ENCODE data around the gene COQ4. TPM values are rescaled to one million over a fixed set of nuclear protein-coding genes. Genes with fewer than 3 reads are reported as not detected.
"Not testable (repeated sequence)": the region's sequence is repeated elsewhere in the genome, so short reads cannot be mapped to it uniquely, and the experiment has no call there.

COQ4 gene
- 10 to 100 TPM; 37.8 to 66.5 (median 51.1) TPM for total RNA-seq

- WGBS, 10 experiments = 0 to 8% (median 0%) methylated on average over 1 to 48 of the region's 83 CpGs; no CpG with 5 or more reads in 3 of the 10 experiments
- Histone ChIP-seq H3K27ac (peak within 1 kb of the TSS; percentile 98), H3K4me1 (replicated peaks in 1 of 2) (peaks cover 9 to 10% of the 10 kb centered on the region in 2 donors), H3K4me3 (peak within 1 kb of the TSS; percentile 48 to 88 (median 76))
- ATAC-seq (replicated peaks in 6 of 8) = peak; percentile 89 to 95 (median 92)
- in situ Hi-C loops (cut with MboI; ENCODE audit: low pct_unique_long_range_greater_than_20kb in 2 of 9, low sequenced_read_pairs in 9 of 9, unreplicated experiment in 9 of 9) = no loop called here
Observed at GRCh38 chr9:128322404-128323211, at the start of gene COQ4, which contains the start of gene TRUB2. COQ4 (plus strand) TSS chr9:128322839; CDS start chr9:128322859, 20 bp downstream. TRUB2 (minus strand) TSS chr9:128322447; CDS start chr9:128322408, 39 bp downstream.

GRCh38 chr9:128274245-128274644 is 48.4 kb upstream of the COQ4 start:
- Histone ChIP-seq H3K4me1 (replicated peaks in 1 of 2) (peaks cover 12 to 20% of the 10 kb centered on the region in 2 donors), H3K4me3 (peak overlapping the region in 3 of 5 donors; percentile 75 to 95 (median 86)), H3K27ac (no peak overlapping the region)
- ATAC-seq (replicated peaks in 6 of 8) = no peak
- in situ Hi-C loops (cut with MboI; ENCODE audit: low pct_unique_long_range_greater_than_20kb in 2 of 9, low sequenced_read_pairs in 9 of 9, unreplicated experiment in 9 of 9) = no loop called here
- 0 to 89% (median 40%) methylated on average over 1 to 6 of the region's 8 CpGs; no CpG with 5 or more reads in 2 of the 10 experiments for WGBS, 10 experiments

- 0 to 3% (median 0%) methylated on average over 1 to 5 of the region's 57 CpGs; no CpG with 5 or more reads in 5 of the 10 experiments for WGBS, 10 experiments
- peak within 1 kb of the TSS; percentile 75 to 95 (median 86) for H3K4me3 ChIP-seq
- in situ Hi-C loops (cut with MboI; ENCODE audit: low pct_unique_long_range_greater_than_20kb in 2 of 9, low sequenced_read_pairs in 9 of 9, unreplicated experiment in 9 of 9) = loop anchor here in 1 of 9 experiments (25.0 kb wide), 1 partner anchor 137 kb away; the partner anchor contains the start of gene CERCAM
- H3K27ac ChIP-seq = peak within 1 kb of the TSS; percentile 89 to 96
- H3K4me1 ChIP-seq (replicated peaks in 1 of 2) = peaks cover 12 to 20% of the 10 kb centered on the region in 2 donors
- peak; percentile 62 to 75 (median 66) for ATAC-seq (replicated peaks in 6 of 8)
Observed at GRCh38 chr9:128275198-128276007, 47.2 kb upstream of the COQ4 start, which contains the start of gene GOLGA2. GOLGA2 (minus strand) TSS chr9:128276007; CDS start chr9:128275976, 31 bp downstream.

- ATAC-seq (replicated peaks in 6 of 8) = peak; percentile 83 to 95 (median 92)
- in situ Hi-C loops (cut with MboI; ENCODE audit: low pct_unique_long_range_greater_than_20kb in 2 of 9, low sequenced_read_pairs in 9 of 9, unreplicated experiment in 9 of 9) = loop anchor here in 1 of 9 experiments (25.0 kb wide), 1 partner anchor 136 kb away; the partner anchor contains the start of gene CERCAM
- Histone ChIP-seq H3K4me3 (peak within 1 kb of the TSS; percentile 75 to 95 (median 86)), H3K4me1 (replicated peaks in 1 of 2) (peaks cover 12 to 20% of the 10 kb centered on the region in 2 donors), H3K27ac (peak within 1 kb of the TSS; percentile 89 to 96)
- 0% methylated on average over 1 to 8 of the region's 38 CpGs; no CpG with 5 or more reads in 7 of the 10 experiments for whole genome bisulfite sequencing, 10 experiments
Observed at GRCh38 chr9:128276008-128276573, 46.5 kb upstream of the COQ4 start, which contains the start of gene SWI5. SWI5 (plus strand) TSS chr9:128276276.

- peak overlapping the region; percentile 75 to 95 (median 86) for H3K4me3 ChIP-seq
- peak overlapping the region; percentile 5 to 64 for H3K27ac ChIP-seq
- in situ Hi-C loops (cut with MboI; ENCODE audit: low pct_unique_long_range_greater_than_20kb in 2 of 9, low sequenced_read_pairs in 9 of 9, unreplicated experiment in 9 of 9) = loop anchor here in 1 of 9 experiments (25.0 kb wide), 1 partner anchor 136 kb away; the partner anchor contains the start of gene CERCAM
- 0 to 27% (median 10%) methylated on average over 1 to 8 of the region's 23 CpGs; no CpG with 5 or more reads in 1 of the 10 experiments for WGBS, 10 experiments
- H3K4me1 ChIP-seq (replicated peaks in 1 of 2) = peaks cover 12 to 20% of the 10 kb centered on the region in 2 donors
- ATAC-seq (replicated peaks in 6 of 8) = peak; percentile 21 to 39 (median 30)
Observed at GRCh38 chr9:128276574-128277270, 45.9 kb upstream of the COQ4 start.

- ATAC-seq (replicated peaks in 6 of 8) = not testable (repeated sequence)
Observed at GRCh38 chr9:128279088-128280073, 43.3 kb upstream of the COQ4 start.

GRCh38 chr9:128280084-128280622 is 42.5 kb upstream of the COQ4 start:
- WGBS, 10 experiments = 88 to 100% (median 100%) methylated on average over 1 to 3 of the region's 5 CpGs; no CpG with 5 or more reads in 3 of the 10 experiments
- ATAC-seq (replicated peaks in 6 of 8) = no peak
- H3K4me3 ChIP-seq = no peak overlapping the region
- no peak overlapping the region for H3K27ac ChIP-seq
- H3K4me1 ChIP-seq (replicated peaks in 1 of 2) = peaks cover 5 to 9% of the 10 kb centered on the region in 2 donors
- in situ Hi-C loops (cut with MboI; ENCODE audit: low pct_unique_long_range_greater_than_20kb in 2 of 9, low sequenced_read_pairs in 9 of 9, unreplicated experiment in 9 of 9) = loop anchor here in 1 of 9 experiments (25.0 kb wide), 1 partner anchor 132 kb away; the partner anchor contains the start of gene CERCAM

More at GRCh38 chr9:128279088-128280073, 43.3 kb upstream of the COQ4 start:
- H3K27ac ChIP-seq, H3K4me3 ChIP-seq: not testable (repeated sequence)
- 83 to 100% (median 87%) methylated on average over 1 to 16 of the region's 22 CpGs; no CpG with 5 or more reads in 3 of the 10 experiments for WGBS, 10 experiments
- peaks cover 10 to 15% of the 10 kb centered on the region in 2 donors for H3K4me1 ChIP-seq (replicated peaks in 1 of 2)
- in situ Hi-C loops (cut with MboI; ENCODE audit: low pct_unique_long_range_greater_than_20kb in 2 of 9, low sequenced_read_pairs in 9 of 9, unreplicated experiment in 9 of 9) = loop anchor here in 1 of 9 experiments (25.0 kb wide), 1 partner anchor 133 kb away; the partner anchor contains the start of gene CERCAM

- peaks cover 0 to 2% of the 10 kb centered on the region in 2 donors for H3K4me1 ChIP-seq (replicated peaks in 1 of 2)
- H3K27ac ChIP-seq = no peak overlapping the region
- no peak overlapping the region for H3K4me3 ChIP-seq
- ATAC-seq (replicated peaks in 6 of 8) = no peak
- WGBS, 10 experiments = 20 to 100% (median 84%) methylated on average over 1 to 4 of the region's 6 CpGs; no CpG with 5 or more reads in 2 of the 10 experiments
- in situ Hi-C loops (cut with MboI; ENCODE audit: low pct_unique_long_range_greater_than_20kb in 2 of 9, low sequenced_read_pairs in 9 of 9, unreplicated experiment in 9 of 9) = loop anchor here in 1 of 9 experiments (25.0 kb wide), 1 partner anchor 130 kb away; the partner anchor contains the start of gene CERCAM
Observed at GRCh38 chr9:128282500-128282899, 40.1 kb upstream of the COQ4 start.

GRCh38 chr9:128285033-128285784 is 37.4 kb upstream of the COQ4 start:
- in situ Hi-C loops (cut with MboI; ENCODE audit: low pct_unique_long_range_greater_than_20kb in 2 of 9, low sequenced_read_pairs in 9 of 9, unreplicated experiment in 9 of 9) = loop anchor here in 1 of 9 experiments (25.0 kb wide), 1 partner anchor 127 kb away; the partner anchor contains the start of gene CERCAM
- no peak for ATAC-seq (replicated peaks in 6 of 8)
- Histone ChIP-seq H3K27ac (no peak overlapping the region), H3K4me1 (replicated peaks in 1 of 2) (no peaks in the 10 kb centered on the region), H3K4me3 (no peak overlapping the region)
- 60 to 100% (median 97%) methylated on average over 1 to 11 of the region's 12 CpGs for WGBS, 10 experiments

- WGBS, 10 experiments = 20 to 100% (median 82%) methylated on average over 1 to 4 of the region's 6 CpGs; no CpG with 5 or more reads in 3 of the 10 experiments
- Histone ChIP-seq H3K4me1 (replicated peaks in 1 of 2) (no peaks in the 10 kb centered on the region), H3K27ac (no peak overlapping the region), H3K4me3 (no peak overlapping the region)
- in situ Hi-C loops (cut with MboI; ENCODE audit: low pct_unique_long_range_greater_than_20kb in 2 of 9, low sequenced_read_pairs in 9 of 9, unreplicated experiment in 9 of 9) = loop anchor here in 1 of 9 experiments (25.0 kb wide), 1 partner anchor 126 kb away; the partner anchor contains the start of gene CERCAM
- ATAC-seq (replicated peaks in 6 of 8) = peak in 1 of 8 experiments; percentile 75
Observed at GRCh38 chr9:128286440-128286839, 36.2 kb upstream of the COQ4 start.

All from motor neuron (in vitro differentiated cells).